HTERT RPE-1 (cell line): Measurements from ENCODE around the gene C9orf153.
"Not testable (repeated sequence)": the region's sequence is repeated elsewhere in the genome, so short reads cannot be mapped to it uniquely, and the experiment has no call there.

Experiments used
- in situ Hi-C: fragments of 300-500 bp; cut with MboI; formaldehyde crosslinking; loops from 4 replicates; pipeline ENCODE4 v1.14.3; 2020; ENCODE audit warnings: low sequenced_read_pairs

C9orf153 gene

DNA sequence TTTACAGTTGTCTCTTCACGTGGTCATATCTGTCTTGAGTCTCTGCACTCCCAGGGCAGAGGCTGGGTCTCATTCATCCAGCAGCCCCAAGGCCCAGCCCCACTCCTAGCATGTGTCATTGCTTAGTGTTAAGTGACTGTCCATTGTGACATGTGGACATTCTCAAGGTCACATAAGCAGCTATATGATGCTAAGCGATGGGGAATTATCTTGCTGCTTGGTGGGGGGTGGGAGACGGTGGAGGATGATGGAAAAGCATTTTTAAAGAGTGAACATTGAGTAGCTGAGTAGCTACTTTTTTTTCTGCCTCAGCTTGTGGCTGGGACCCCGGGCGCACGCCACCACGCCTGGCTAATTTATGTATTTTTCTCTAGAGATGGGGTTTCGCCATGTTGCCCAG lies at the start of gene C9orf153:
C9orf153 (minus strand) TSS at position 101 of the 400 bp plus-strand sequence. CDS start 30,054 bp downstream, outside the sequence.
- in situ Hi-C loops: no loop called here

DNA sequence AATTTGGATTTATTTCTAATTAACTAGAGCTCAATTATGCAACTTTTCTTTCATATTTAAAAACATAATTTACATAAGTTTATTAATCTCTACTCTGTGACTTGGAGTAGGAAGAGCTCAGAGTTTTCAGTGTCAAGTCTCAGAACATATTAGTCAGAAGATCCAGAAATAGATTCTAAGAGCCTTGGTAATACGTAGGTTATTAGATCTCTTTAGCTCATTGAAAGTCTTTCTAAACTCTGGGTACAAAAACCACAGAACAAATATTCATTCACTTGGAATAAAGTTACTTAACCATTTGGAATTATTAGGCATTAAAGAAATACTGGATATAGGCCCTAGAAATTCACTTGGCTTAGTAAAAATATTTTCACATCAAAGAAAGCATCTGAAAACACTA lies 49.2 kb upstream of the C9orf153 start:
- in situ Hi-C loops: no loop called here

DNA sequence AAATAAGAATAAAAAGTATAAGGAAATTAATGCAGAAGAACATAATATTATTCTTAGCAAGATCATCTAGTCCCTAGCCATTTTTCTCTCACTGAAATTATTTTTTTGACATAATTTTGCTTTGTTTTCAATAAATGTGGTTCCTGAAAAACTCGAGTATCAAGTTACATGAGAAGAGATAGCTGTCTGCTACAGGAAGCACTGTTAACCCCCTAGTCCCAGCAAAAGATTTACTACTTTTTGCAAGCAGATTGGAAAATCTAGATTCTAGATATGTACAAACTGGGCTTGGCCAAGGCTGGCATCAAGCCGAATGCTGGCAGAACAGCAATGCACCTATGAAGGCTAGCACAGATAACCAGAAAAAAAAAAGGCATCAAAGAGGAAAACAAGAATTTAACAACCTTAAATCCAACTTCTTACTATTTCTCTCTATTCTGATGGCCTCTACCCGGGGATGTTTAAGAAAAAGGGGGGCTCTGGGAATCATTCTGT lies 44.8 kb upstream of the C9orf153 start:
- in situ Hi-C loops: no loop called here

DNA sequence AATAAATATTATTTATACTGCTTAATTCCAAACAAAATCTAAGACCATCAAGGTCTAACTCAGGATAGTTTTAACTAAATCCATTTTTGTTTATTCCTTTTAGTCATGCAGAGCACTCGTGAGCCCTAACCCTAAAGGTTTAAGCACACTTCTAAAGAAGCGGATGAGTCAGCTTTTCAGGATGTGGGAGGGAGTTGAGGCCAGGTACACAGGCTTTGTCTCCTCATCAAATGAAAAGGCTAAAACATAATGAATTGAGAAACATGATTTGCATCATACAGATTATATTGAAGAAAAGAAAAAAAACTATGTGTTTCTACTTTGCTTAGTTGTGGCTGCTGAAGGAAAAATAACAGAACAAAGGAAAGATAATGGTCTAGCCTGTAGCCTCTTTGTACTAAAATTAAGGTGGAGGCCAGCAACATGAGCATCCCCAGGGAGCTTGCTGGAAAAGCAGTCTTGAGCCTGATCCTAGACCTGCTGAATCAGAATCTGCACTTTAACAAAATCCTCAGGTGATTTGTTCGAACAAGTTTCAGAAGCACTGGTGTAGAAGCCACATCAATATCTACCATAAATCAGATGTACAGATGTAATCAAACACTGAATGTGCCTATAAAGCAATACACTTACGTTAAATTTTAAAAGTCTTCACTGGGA lies 44.0 kb upstream of the C9orf153 start:
- in situ Hi-C loops: no loop called here

DNA sequence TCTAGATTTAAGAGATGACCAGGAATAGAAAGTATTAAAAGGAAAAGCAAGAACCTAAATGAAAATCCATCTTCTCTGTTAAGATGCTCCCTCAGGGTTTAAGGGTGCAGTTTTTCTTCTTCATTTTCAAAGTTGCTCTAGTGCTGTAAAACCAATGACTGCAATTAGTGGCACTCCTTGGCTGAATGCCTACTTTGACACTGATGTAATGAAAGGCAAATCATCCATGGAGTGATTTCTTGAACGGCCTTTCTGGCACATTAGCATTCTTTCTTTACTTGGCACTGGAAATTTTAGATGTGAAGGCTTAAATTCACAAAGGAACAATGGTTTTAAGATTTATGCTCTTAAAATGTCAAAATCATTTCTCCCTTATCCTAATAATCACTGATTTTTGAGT lies 42.2 kb upstream of the C9orf153 start:
- in situ Hi-C loops: no loop called here

DNA sequence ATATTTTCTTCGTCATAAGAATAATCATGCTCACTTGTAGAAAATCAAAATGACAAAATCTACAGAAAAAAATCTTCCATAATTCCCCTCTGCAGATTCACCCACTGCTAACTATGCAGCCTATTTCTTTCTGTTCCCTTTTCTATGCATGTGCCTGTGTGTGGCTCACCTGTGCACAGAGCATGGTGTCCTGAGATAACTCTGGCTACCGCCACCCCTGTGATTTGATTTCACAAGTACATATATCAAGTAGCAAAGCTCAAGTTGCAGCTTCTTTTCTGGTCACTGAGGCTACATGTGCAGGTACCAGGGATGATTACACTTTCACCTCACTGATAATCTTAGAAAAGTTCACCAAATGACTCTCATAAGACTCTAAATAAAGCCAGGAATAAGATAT lies 41.2 kb upstream of the C9orf153 start:
- in situ Hi-C loops: no loop called here

DNA sequence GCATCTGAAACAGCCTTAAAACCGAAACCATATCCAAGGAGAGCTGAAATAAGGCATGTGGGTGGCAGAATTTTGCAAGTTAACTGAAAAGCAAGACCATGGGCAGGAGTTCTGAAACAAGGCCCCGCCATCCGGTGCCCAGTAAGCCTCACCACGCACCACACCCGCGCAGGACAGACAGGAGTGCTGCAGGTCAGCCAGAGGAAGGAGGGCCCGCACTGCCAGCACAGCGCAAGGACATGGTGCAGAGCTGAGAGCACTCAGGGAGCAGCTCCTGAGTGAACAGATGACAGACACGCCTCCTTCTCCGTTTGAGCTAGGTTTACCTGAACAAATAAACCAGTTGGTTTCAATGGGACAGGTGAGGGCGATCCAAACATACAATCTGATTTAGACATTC lies 39.4 kb upstream of the C9orf153 start:
- in situ Hi-C loops: no loop called here

DNA sequence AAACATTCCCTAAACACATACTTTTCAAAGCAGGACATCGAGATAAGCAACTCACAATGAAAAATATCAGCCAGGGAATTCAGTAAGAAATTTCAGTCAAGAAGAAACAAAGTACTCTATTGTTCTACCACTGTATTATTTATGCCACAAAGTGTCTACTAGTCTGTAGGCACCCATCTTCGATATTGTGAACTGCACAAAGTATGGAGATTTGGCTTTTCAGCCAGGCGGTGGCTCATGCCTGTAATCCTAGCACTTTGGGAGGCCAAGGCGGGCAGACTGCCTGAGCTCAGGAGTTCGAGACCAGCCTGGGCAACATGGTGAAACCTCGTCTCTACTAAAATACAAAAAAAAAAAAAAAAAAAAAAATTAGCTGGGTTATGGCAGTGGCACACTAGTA lies 30.9 kb upstream of the C9orf153 start:
- in situ Hi-C loops: not testable (repeated sequence)

DNA sequence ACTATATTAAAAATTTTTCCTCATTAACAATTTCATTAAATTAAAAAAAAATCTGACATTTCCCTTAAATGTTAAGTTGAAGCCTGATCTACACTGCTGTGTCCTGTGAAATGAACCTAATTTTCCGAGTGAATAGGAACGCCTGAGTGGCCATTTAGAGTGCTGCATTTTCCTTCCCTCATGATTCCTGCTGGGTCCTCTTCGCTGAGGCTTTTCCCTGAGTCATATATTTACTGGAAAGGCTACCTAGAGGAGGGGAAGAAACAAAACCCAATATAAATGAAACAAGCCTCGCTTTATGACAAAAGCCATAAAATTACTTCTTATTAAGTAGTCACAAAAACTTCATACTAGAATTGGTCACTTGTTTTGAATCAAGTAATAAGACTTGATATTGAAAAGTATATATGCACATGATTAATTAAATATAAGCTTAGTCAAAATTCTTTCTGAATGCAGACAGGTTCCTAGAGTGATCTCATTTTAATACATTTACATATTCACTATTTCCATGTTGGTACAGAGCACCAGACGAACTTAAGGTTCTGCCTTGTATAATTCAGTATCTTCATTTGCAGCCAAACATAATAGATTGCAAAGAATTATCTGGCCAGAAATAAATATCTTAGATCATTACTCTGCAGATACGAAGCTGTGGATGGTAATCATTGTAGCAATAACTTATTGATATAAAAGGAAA lies 29.2 kb upstream of the C9orf153 start:
- in situ Hi-C loops: no loop called here

DNA sequence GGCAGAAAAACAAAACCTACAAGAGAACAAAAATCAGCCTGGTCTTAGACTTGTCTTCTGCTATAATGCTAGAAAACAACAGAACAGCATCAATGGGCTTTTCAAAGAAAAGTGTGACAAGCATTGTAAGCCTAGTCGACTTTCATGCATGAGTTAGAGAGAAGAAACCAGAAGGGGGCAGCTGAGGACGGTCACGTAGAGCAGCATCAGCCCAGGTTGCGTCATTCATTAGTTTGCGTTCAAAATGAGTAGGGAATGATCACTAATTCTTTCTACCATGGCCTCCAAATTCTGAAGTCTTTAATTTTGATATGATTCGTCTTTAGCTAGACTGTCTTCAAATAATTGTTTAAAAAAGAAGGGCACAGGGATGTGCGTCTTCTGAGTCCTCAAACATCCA lies 27.6 kb upstream of the C9orf153 start:
- in situ Hi-C loops: no loop called here

DNA sequence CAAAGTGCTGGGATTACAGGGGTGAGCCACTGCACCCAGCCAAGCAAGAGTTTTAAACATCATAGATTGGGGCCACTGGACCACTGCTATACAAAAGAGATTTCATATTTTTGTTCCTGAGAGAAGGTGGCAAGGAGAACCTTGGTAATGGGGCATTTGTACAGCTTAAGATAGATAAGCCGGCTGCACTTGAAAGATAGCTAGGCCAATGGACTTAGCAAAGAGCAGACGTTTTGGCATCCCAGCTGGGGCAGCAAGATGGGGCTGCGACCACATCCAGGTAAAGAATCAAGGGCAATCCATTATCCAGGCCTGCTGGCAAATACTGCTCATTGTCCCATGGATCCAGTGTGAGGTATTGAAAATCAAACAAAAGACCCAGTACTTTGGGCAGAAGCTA lies 26.8 kb upstream of the C9orf153 start:
- in situ Hi-C loops: no loop called here

DNA sequence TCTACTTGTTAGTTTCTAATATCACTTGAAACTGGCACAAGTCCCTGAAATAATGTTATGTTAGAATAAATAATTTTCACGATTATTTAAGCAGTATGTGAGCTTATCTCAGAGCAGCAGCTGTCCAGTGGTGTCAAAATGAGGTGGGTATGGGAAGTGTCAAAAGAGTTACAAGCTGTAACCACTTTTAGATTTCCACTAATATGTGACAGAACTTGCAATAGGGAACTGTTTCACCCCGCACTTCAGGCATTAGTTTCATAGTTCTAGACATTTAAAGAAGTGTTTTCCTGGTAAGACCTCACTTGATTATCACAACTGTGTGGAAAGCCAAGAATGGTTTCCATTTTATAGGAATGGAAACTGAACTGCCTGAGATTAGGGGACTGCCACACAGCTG lies 25.8 kb upstream of the C9orf153 start:
- in situ Hi-C loops: no loop called here

DNA sequence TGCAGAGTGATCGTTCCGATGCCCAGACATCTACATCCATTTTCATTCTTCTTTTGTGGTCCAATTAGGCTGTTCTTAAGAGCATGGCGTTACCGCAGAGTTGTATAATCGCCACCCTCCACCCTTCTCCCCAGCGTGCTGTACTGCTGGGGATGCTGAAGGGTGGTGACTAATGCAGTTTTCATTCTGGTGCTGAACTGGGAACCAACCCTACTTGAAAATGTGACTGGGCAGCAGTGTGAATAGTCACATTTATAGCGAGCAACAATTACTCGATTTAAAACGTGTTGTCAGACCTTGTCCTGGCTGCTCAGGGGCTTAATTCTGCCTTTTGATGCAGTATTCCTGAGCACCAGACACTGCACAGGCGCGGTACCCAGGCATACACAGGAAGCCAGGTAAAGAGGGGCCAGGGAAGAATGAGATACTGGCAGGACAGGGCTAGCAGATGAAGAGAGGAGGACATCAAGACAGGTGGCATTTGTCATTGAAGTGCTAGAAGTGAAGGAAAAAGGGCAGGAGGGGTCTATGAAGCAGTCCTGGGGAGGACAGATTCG lies 23.6 kb upstream of the C9orf153 start:
- in situ Hi-C loops: no loop called here

DNA sequence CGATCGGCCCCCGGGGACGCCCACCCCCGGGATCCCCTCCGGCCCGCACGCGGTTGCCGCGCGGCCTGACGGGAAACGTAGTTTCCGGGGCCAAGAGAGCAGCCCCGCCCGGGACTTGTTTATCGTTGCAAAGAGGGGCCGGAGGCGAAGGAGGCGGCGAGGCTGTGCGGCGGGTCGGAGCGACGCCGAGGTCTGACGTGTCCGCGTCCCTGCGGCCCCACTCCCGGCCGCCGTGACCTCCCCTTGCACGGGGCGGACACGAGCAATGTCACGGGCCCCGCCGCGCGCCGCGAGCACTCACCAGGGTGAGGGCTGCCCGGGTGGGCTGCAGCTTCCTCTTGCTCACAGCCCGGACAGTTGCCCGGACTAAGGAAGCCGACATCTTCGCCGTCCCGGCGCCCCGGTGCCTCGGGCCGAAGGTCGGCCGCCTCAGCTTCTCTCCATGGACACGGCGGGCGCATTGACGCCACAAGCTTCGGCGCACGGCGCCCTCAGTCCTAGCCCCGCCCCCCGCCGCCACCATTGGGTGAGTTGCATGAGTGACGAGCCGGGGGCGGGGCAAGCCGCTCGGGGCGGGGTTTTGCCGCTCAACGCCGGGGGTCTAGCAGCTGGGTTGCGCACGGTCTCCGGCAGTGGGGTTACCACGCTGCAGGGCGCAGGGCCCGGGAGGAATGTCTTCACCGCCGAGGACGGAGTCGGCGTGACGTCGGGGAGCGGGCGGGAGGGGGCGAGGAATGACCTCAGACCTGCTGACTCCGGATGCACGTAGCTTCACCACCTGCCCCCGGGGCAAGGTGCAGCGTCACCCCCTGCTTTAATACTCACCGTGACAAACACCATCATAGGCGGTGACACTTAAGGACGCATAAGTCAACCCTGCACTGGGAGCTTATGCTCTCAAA lies 22.9 kb upstream of the C9orf153 start, which contains the start of gene ISCA1:
ISCA1 (minus strand) TSS at position 462 of the 902 bp plus-strand sequence; CDS start at position 382, 80 bp downstream.
- in situ Hi-C loops: no loop called here

DNA sequence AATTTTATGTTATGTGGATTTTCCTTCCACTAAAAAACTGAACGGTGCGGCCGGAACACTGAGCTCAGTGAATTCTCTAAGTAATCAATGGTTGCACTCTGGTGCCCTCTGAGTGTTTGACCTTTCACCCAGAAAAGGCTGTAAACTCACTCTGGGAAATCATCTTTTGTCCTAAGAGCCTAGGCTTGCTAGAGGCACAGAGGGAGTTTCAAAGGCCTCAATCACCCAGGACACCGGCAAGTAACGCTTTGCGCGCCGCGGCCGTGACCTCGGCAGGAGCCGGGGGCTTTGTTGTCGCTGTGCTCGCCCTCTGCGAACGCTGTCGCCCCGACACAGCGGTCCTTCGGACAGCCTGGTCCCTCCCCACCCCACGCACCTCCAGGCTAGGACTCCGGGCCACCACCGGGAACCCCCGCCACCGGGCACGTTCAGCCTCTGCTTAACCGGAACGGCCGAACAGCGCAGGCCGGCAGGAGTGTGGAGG lies 22.2 kb upstream of the C9orf153 start:
- in situ Hi-C loops: no loop called here

DNA sequence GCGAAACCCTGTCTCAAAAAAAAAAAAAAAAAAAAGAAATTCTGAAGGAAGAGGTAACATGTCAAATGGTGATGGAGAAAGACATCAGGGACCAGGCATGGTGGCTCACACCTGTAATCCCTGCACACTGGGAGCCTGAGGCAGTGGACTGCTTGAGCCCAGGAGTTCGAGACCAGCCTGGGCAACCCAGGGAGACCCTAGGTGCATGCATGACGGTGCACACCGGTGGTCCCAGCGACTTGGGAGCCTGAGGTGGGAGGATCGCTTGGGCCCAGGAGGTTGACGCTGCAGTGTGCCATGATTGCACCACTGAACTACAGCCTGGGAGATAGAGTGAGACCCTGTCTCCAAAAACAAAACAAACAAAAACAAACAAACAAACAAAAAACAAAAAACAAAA lies 21.1 kb upstream of the C9orf153 start:
- in situ Hi-C loops: no loop called here

DNA sequence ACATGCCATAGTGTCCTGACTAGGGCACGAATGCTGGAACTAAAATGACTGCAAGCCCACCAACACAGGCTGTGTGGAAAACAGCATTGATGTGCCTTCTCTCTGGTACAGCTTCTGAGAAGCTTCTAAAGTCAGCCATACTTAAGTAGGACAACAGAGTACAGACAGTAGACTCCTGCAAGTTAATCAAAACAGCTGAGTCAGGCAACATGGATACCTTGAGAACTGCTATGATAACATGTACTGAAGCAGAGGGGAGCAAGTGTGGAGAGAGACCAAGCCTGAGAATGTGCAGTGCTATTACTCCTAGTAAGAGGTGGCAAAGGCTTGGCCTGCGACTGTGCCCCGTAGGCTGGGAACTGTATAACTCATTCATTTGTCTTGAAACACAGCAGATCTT lies 20.4 kb upstream of the C9orf153 start:
- in situ Hi-C loops: no loop called here

DNA sequence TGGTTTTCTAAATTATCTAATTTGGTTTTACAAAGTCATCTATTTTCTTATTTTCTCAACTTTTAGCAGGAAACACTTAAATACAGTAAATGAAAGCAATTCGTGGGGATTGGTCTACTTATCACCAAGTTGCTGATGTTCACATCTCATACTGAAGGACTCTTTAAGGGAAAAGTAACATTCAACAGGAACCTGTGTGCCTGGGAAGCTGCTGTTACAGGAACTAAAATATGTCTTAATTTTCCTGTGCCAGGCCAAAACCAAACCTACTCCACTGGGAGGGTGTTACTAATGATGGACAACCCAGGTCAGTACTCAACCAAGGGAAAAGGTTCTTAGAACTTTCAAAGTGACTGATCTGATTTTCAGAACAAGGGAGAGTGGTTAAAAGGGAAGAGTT lies 17.6 kb upstream of the C9orf153 start:
- in situ Hi-C loops: no loop called here

DNA sequence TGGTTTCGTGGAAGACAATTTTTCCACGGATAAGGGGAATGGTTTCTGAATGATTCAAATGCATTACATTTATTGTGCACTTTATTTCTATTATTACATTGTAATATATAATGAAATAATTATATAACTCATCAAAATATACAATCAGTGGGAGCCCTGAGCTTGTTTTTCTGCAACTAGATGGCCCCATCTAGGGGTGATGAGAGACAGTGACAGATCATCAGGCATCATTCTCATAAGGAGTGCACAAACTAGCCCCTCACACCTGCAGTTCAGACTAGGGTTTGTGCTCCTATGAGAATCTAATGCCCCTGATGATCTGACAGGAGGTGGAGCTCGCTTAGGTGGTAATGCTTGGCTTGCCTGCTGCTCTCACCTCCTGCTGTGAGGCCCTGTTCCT lies 16.5 kb upstream of the C9orf153 start:
- in situ Hi-C loops: no loop called here

DNA sequence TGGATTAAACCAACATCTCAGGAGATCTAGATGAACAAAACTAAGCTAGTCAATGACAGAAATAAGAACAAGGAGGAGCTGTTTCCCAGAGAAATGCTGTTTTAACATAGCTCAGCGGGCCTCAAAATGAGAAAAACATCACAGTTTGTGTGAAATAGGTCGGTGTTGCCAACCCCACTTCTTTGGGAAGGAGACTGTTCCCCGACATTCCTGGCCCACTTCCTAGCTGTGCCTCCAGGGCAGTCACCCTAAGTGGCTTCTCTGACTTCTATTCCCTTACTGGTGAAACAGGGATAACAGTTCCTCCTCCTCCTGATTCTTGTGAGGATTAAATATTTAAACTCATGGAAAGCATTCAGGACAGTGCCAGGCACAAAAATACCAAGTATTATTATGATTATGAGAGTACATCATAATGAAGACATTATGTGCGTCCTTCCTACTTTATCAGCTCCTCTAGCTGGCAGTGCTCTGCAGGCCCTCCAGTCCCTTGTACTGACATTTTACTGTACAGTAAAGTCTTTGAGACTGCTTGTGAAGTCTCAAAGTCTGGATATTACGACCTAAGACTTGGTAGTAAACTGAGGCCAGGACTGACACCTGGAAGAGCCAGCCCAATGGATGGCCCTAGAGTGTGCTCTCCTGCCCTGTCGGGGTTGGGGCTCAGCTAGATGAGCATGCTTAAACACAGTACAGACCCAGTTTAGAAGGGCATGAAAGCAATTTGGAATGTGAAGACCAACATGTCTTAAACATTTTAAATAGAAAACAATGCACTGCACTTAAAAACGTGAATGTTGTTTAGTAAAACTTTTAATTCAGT lies 15.6 kb upstream of the C9orf153 start:
- in situ Hi-C loops: no loop called here
